ENCODE results near the gene HES5. TPM values are rescaled to one million over a fixed set of nuclear protein-coding genes. Genes with fewer than 3 reads are reported as not detected.
A peak's percentile ranks its signal among the peaks of the same experiment; 100 is the strongest.

HES5 gene
- total and polyA plus RNA-seq, 2 of the 4 experiments (the other 2 are of a cell fraction) = not detected

- Histone ChIP-seq H3K27ac (ENCODE audit: insufficient read depth, low read length) (no peak overlapping the region), H3K4me2 (ENCODE audit: low read depth, low read length) (no peak overlapping the region), H4K8ac (ENCODE audit: low read depth in 2 of 2, low read length in 2 of 2) (no peak overlapping the region), H2AFZ (replicated peaks; ENCODE audit: low read length, poor library complexity) (no peak overlapping the region), H3K4me3 (ENCODE audit: insufficient read depth, low read depth, low read length) (no peak overlapping the region), H3K4ac (ENCODE audit: low read depth, low read length) (no peak overlapping the region), H3K14ac (replicated peaks; ENCODE audit: low read depth, low read length) (no peak overlapping the region), H3K27me3 (ENCODE audit: control insufficient read depth, insufficient read depth, low read length) (no peaks in the 10 kb centered on the region; the same call in 1 of the 2 replicates), H4K91ac (ENCODE audit: insufficient read depth, low read depth, low read length) (no peak overlapping the region), H3K36me3 (ENCODE audit: control insufficient read depth, insufficient read depth, low read length) (no peaks in the 10 kb centered on the region), H2AK9ac (replicated peaks; ENCODE audit: low read depth, low read length, poor library complexity) (peak overlapping the region; percentile 24), H2BK15ac (ENCODE audit: low read depth, low read length) (no peak overlapping the region), H4K20me1 (ENCODE audit: insufficient read depth, low read length) (no peaks in the 10 kb centered on the region), H3K9me1 (ENCODE audit: insufficient read depth, low read length) (no peaks in the 10 kb centered on the region), H2BK120ac (ENCODE audit: low read depth, low read length) (no peak overlapping the region), H3K9ac (ENCODE audit: low read depth, low read length) (no peak overlapping the region), H2BK20ac (ENCODE audit: low read depth, low read length) (no peak overlapping the region), H3K23ac (ENCODE audit: low read depth, low read length) (no peak overlapping the region), H3K56ac (ENCODE audit: extremely low read depth, insufficient read depth, low read length) (no peak overlapping the region), H4K5ac (ENCODE audit: low read depth, low read length) (no peak overlapping the region), H3K4me1 (ENCODE audit: control insufficient read depth, insufficient read depth, low read length) (no peaks in the 10 kb centered on the region; the same call in 1 of the 2 replicates), H3K18ac (ENCODE audit: low read depth, low read length) (no peak overlapping the region), H3K79me1 (ENCODE audit: low read depth in 1 of 2, low read length in 2 of 2) (no peaks in the 10 kb centered on the region), H2AK5ac (ENCODE audit: low read depth, low read length) (no peak overlapping the region), H3K9me3 (ENCODE audit: control insufficient read depth, insufficient read depth, low read length) (no peaks in the 10 kb centered on the region), H2BK5ac (ENCODE audit: low read depth, low read length, poor library complexity, severe bottlenecking) (no peak overlapping the region)
- ATAC-seq (ENCODE audit: low read depth) = no peak
- in situ Hi-C loops (cut with MboI; ENCODE audit: low sequenced_read_pairs) (no loop called here), intact Hi-C loops (cut with micrococcal nuclease) (loop anchor here (2.0 kb wide), 1 partner anchor 871 kb away; no protein-coding TSS in a partner anchor), dilution Hi-C loops (cut with HindIII; ENCODE audit: low sequenced_read_pairs, unreplicated experiment) (no loop called here)
- no TSS peak for BruUV-seq (replicated peaks)
- no peak for TF ChIP-seq MAZ (IDR thresholded peaks at IDR 0.05; ENCODE audit: borderline replicate concordance, low read depth, low read length)
- no peak for TF ChIP-seq MXI1 (IDR thresholded peaks at IDR 0.05; ENCODE audit: borderline replicate concordance, low read depth, low read length)
- no peak for TF ChIP-seq SMC3 (IDR thresholded peaks at IDR 0.05; ENCODE audit: low read depth, low read length)
- TF ChIP-seq ELK1 (IDR thresholded peaks at IDR 0.05; ENCODE audit: borderline replicate concordance, low read depth, low read length) = no peak
- TF ChIP-seq FOS (IDR thresholded peaks at IDR 0.05; ENCODE audit: low read depth, low read length) = no peak
- no peak for TF ChIP-seq CEBPB (IDR thresholded peaks at IDR 0.05; ENCODE audit: low read depth, low read length)
- no peak for TF ChIP-seq MAFK (IDR thresholded peaks at IDR 0.05; ENCODE audit: low read depth, low read length)
- no peak for TF ChIP-seq CTCF (conservative IDR thresholded peaks at IDR 0.05; ENCODE audit: low read depth, low read length)
- TF ChIP-seq NFE2L2 (IDR thresholded peaks at IDR 0.05; ENCODE audit: low read depth, low read length) = no peak
- no peak for TF ChIP-seq RAD21 (IDR thresholded peaks at IDR 0.05; ENCODE audit: low read length)
- no peak for TF ChIP-seq BHLHE40 (IDR thresholded peaks at IDR 0.05; ENCODE audit: low read depth, low read length)
- no peak for TF ChIP-seq CHD1 (IDR thresholded peaks at IDR 0.05; ENCODE audit: low read depth, low read length)
- no peak for TF ChIP-seq POLR2A (IDR thresholded peaks at IDR 0.05; ENCODE audit: low read depth, low read length)
- TF ChIP-seq RFX5 (IDR thresholded peaks at IDR 0.05; ENCODE audit: low read depth, low read length) = no peak
- TF ChIP-seq RCOR1 (IDR thresholded peaks at IDR 0.05; ENCODE audit: insufficient replicate concordance, low read length) = no peak
- no peak for TF ChIP-seq USF2 (IDR thresholded peaks at IDR 0.05; ENCODE audit: low read depth, low read length)
- CTCF ChIA-PET = no interaction called here
- no peak for DNase-seq
- 75% methylated on average over 17 of the region's 30 CpGs; no CpG with 5 or more reads in 1 of the 2 experiments for WGBS, 2 experiments (ENCODE audit: extremely low coverage in 2 of 2, insufficient read length in 1 of 2)
- POLR2A ChIA-PET (ENCODE audit: unreplicated experiment) = no interaction called here
These were observed 24.0 kb upstream of the HES5 start for GRCh38 chr1:2553871-2554620.
